ENCODE results near the gene MRPL17.

DNA sequence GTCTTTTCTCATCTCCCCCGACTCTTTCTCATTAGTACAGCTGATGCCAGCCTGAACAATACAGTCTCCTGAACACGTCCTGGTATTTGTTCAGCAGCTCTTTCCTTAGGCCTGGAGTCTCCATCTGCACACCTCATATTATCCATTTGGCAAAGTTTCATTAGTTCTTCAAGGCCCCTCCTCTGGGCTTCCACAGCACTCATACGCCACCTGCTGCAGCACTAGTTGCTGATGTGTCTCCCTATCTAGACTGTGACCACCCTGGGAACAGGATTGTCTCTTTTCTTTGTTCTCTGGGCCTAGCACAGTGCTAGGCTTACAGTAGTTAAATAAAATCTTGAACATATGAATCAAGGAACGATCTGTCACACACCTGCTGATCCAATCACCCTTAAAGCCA lies 44.7 kb downstream of the MRPL17 start:
- TF ChIP-seq CTCF (IDR thresholded peaks at IDR 0.05; ENCODE audit: poor library complexity) (no peak), EZH2phosphoT487 (IDR thresholded peaks at IDR 0.05; ENCODE audit: low read depth, severe bottlenecking, unreplicated experiment) (no peak)

Measured in hepatocyte (in vitro differentiated cells).